ENCODE results near the gene METTL5. TPM values are rescaled to one million over a fixed set of nuclear protein-coding genes. Genes with fewer than 3 reads are reported as not detected.
"Not testable (repeated sequence)": the region's sequence is repeated elsewhere in the genome, so short reads cannot be mapped to it uniquely, and the experiment has no call there.

METTL5 gene
- total RNA-seq, 1 experiment from 2014 or later, result 63.1 TPM

DNA sequence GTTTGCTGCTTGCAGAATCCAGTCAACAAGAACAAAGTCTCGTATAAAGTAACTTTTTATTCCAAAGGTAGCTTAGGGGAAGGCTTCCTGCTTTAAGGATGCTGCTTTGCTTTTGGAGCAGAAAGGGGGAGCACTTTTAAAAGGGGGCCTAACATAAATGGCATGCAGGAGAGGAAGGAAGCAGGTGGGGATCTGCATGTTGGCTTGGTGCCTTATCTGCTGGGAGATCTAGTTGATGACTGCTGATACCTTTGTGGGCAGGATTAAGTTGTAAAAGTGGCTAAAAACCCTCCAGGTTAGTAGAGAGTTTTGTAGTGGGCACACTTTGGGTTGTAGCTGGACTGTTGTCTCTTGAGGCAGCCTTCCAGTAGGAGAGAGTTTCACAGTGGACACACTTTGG is 25.0 kb upstream of the METTL5 start:
- intact Hi-C loops (cut with micrococcal nuclease; ENCODE audit: unreplicated experiment), result no loop called here
- H3K9me3 Mint-ChIP-seq (ENCODE audit: low read depth, unreplicated experiment), result no peaks in the 10 kb centered on the region
- no peak overlapping the region for H3K4me3 Mint-ChIP-seq (ENCODE audit: low read depth, unreplicated experiment)
- BruUV-seq (replicated peaks), result no TSS peak
- CTCF ChIA-PET, result no interaction called here
- no peaks in the 10 kb centered on the region for H3K36me3 Mint-ChIP-seq (ENCODE audit: insufficient read depth, unreplicated experiment)
- H3K4me1 Mint-ChIP-seq (ENCODE audit: low read depth, unreplicated experiment), result no peaks in the 10 kb centered on the region
- no peaks in the 10 kb centered on the region for H3K27me3 Mint-ChIP-seq (ENCODE audit: unreplicated experiment)
- no peak overlapping the region for H3K27ac Mint-ChIP-seq (ENCODE audit: unreplicated experiment)
- DNase-seq, result no peak
- TF ChIP-seq, protein P1, sequence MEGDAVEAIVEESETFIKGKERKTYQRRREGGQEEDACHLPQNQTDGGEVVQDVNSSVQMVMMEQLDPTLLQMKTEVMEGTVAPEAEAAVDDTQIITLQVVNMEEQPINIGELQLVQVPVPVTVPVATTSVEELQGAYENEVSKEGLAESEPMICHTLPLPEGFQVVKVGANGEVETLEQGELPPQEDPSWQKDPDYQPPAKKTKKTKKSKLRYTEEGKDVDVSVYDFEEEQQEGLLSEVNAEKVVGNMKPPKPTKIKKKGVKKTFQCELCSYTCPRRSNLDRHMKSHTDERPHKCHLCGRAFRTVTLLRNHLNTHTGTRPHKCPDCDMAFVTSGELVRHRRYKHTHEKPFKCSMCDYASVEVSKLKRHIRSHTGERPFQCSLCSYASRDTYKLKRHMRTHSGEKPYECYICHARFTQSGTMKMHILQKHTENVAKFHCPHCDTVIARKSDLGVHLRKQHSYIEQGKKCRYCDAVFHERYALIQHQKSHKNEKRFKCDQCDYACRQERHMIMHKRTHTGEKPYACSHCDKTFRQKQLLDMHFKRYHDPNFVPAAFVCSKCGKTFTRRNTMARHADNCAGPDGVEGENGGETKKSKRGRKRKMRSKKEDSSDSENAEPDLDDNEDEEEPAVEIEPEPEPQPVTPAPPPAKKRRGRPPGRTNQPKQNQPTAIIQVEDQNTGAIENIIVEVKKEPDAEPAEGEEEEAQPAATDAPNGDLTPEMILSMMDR (IDR thresholded peaks at IDR 0.05; ENCODE audit: unreplicated experiment), result no peak

DNA sequence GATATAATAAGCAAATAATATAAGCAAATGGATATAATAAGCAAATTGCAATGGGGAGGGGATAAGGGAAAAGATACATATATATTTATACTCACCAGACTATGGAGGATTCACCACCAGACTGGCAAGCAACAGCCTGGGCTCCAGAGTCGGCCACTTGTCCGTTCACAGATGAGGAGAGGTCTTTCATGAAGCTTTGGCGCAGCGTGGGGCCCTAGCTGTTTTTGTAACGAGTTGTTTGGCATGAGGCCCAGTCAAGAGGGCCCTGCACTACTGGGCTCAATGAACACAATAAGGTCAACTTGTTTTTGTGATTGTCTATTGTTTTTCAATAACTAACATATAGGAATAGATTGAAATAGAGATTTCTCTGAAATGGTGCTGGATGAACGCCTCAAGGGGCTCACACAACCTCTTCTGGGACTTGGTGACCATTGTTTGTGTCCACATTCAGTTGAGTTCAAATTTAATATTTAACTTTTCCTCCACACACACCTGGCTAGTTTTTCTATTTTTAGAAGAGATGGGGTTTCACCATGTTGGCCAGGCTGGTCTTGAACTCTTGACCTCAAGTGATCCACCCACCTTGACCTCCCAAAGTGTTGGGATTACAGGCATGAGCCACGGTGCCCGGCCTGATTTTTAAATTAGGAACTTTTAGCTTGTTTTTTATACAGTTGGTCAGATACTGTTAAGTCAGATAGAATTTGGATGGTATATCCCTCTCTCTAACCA is 24.4 kb upstream of the METTL5 start:
- DNase-seq; CTCF ChIA-PET; H3K27me3 Mint-ChIP-seq (ENCODE audit: unreplicated experiment); H3K36me3 Mint-ChIP-seq (ENCODE audit: insufficient read depth, unreplicated experiment); H3K4me1 Mint-ChIP-seq (ENCODE audit: low read depth, unreplicated experiment); H3K27ac Mint-ChIP-seq (ENCODE audit: unreplicated experiment); intact Hi-C loops (cut with micrococcal nuclease; ENCODE audit: unreplicated experiment); H3K4me3 Mint-ChIP-seq (ENCODE audit: low read depth, unreplicated experiment); BruUV-seq (replicated peaks); H3K9me3 Mint-ChIP-seq (ENCODE audit: low read depth, unreplicated experiment): not testable (repeated sequence)

DNA sequence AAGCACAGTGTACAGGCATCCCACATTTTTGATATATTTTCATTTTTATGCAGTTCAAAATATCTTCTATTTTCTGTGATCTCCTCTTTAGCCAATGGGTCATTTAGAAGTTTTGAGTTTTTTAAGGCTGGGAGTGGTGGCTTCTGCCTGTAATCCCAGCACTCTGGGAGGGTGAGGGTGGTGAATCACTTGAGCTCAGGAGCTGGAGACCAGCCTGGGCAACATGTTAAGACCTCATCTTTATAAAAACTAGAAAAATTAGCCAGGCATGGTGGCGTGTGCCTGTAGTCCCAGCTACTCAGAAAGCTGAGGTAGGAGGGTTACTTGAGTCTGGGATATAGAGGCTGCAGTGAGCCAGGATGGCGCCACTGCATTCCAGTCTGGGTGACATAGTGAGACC is 20.3 kb upstream of the METTL5 start:
- Mint-ChIP-seq H3K36me3 (ENCODE audit: insufficient read depth, unreplicated experiment) (no peaks in the 10 kb centered on the region), H3K4me3 (ENCODE audit: low read depth, unreplicated experiment) (no peak overlapping the region), H3K27me3 (ENCODE audit: unreplicated experiment) (no peaks in the 10 kb centered on the region), H3K4me1 (ENCODE audit: low read depth, unreplicated experiment) (peaks cover 7% of the 10 kb centered on the region), H3K27ac (ENCODE audit: unreplicated experiment) (no peak overlapping the region), H3K9me3 (ENCODE audit: low read depth, unreplicated experiment) (no peaks in the 10 kb centered on the region)
- intact Hi-C loops (cut with micrococcal nuclease; ENCODE audit: unreplicated experiment), result no loop called here
- no TSS peak for BruUV-seq (replicated peaks)
- TF ChIP-seq, protein P1 (IDR thresholded peaks at IDR 0.05; ENCODE audit: unreplicated experiment), result no peak
- CTCF ChIA-PET, result no interaction called here
- DNase-seq, result no peak

DNA sequence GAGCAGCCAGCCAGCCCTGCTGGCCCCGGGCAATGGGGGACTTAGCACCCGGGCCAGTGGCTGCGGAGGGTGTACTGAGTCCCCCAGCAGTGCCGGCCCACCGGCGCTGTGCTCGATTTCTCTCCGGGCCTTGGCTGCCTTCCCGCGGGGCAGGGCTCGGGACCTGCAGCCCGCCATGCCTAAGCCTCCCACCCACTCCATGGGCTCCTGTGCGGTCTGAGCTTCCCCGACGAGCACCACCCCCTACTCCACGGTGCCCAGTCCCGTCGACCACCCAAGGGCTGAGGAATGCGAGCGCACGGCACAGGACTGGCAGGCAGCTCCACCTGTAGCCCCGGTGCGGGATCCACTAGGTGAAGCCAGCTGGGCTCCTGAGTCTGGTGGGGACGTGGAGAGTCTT is 16.9 kb upstream of the METTL5 start:
- DNase-seq; H3K4me3 Mint-ChIP-seq (ENCODE audit: low read depth, unreplicated experiment); H3K9me3 Mint-ChIP-seq (ENCODE audit: low read depth, unreplicated experiment); intact Hi-C loops (cut with micrococcal nuclease; ENCODE audit: unreplicated experiment); H3K27me3 Mint-ChIP-seq (ENCODE audit: unreplicated experiment); BruUV-seq (replicated peaks); H3K27ac Mint-ChIP-seq (ENCODE audit: unreplicated experiment); CTCF ChIA-PET; H3K36me3 Mint-ChIP-seq (ENCODE audit: insufficient read depth, unreplicated experiment): not testable (repeated sequence)
- peaks cover 15% of the 10 kb centered on the region for H3K4me1 Mint-ChIP-seq (ENCODE audit: low read depth, unreplicated experiment)

DNA sequence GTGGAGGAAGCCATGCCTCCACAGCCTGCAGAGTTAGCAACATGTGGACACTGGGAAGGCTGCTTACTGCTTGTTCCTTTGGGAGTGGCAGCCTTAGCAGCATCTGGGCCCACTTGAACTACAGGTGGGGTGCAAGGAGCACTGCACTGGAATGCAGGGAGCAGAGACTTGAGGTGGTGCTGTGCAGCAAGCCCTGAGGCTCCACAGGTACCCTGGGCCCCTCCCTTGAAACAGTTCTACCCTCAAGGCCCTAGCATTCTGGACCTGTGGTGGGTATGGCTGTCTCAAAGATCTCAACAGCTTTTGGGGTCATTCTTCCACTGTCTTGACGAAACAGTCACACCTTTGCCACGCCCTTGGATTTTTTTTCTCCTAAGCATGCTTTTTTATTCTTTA is 16.0 kb upstream of the METTL5 start:
- Mint-ChIP-seq H3K27ac (ENCODE audit: unreplicated experiment) (no peak overlapping the region), H3K4me1 (ENCODE audit: low read depth, unreplicated experiment) (peaks cover 15% of the 10 kb centered on the region), H3K4me3 (ENCODE audit: low read depth, unreplicated experiment) (no peak overlapping the region), H3K9me3 (ENCODE audit: low read depth, unreplicated experiment) (no peaks in the 10 kb centered on the region), H3K36me3 (ENCODE audit: insufficient read depth, unreplicated experiment) (no peaks in the 10 kb centered on the region), H3K27me3 (ENCODE audit: unreplicated experiment) (no peaks in the 10 kb centered on the region)
- DNase-seq, result no peak
- BruUV-seq (replicated peaks), result no TSS peak
- CTCF ChIA-PET, result no interaction called here
- intact Hi-C loops (cut with micrococcal nuclease; ENCODE audit: unreplicated experiment), result no loop called here
- TF ChIP-seq, protein P1 (IDR thresholded peaks at IDR 0.05; ENCODE audit: unreplicated experiment), result no peak
